Stimulated activated CD4-positive, alpha-beta T cell treated with anti-CD3 and anti-CD28 coated beads, Interleukin-12 subunit alpha, Interleukin-12 subunit beta, amount 100 ng/mL, for 4 hours (primary cell): ENCODE results near the gene ZNF296.

Experiments used
- DNase-seq: peaks from one replicate; pipeline ENCODE4 v3.0.0-alpha.2; 2020

The ZNF296 gene

GRCh38 chr19:45102481-45102880, 26.2 kb upstream of the ZNF296 start:
- DNase-seq, result no peak

GRCh38 chr19:45101806-45102205, 25.5 kb upstream of the ZNF296 start:
- DNase-seq, result no peak

GRCh38 chr19:45100846-45101252, 24.6 kb upstream of the ZNF296 start:
- DNase-seq, result no peak

GRCh38 chr19:45100201-45100600, 23.9 kb upstream of the ZNF296 start:
- no peak for DNase-seq

GRCh38 chr19:45099467-45100191, 23.4 kb upstream of the ZNF296 start:
- DNase-seq, result no peak

GRCh38 chr19:45098521-45099466, 22.5 kb upstream of the ZNF296 start:
- DNase-seq, result no peak

- no peak for DNase-seq
Observed at GRCh38 chr19:45097776-45098520, 21.7 kb upstream of the ZNF296 start.

GRCh38 chr19:45097450-45097775, 21.1 kb upstream of the ZNF296 start:
- DNase-seq, result no peak

- no peak for DNase-seq
Observed at GRCh38 chr19:45096700-45097099, 20.4 kb upstream of the ZNF296 start.

- DNase-seq, result no peak
Observed at GRCh38 chr19:45095496-45096413, 19.5 kb upstream of the ZNF296 start.

GRCh38 chr19:45094707-45095106, 18.4 kb upstream of the ZNF296 start:
- DNase-seq, result no peak

GRCh38 chr19:45094137-45094536, 17.9 kb upstream of the ZNF296 start:
- no peak for DNase-seq

GRCh38 chr19:45092747-45093678, 16.7 kb upstream of the ZNF296 start, which contains the start of gene PPP1R37:
Gene PPP1R37 (plus strand): TSS chr19:45093179. CDS start chr19:45093326, 147 bp downstream.
- peak; percentile 86 for DNase-seq

GRCh38 chr19:45091031-45091923, 15.0 kb upstream of the ZNF296 start:
- DNase-seq, result peak; percentile 97

GRCh38 chr19:45090606-45091005, 14.3 kb upstream of the ZNF296 start:
- no peak for DNase-seq

GRCh38 chr19:45090034-45090433, 13.8 kb upstream of the ZNF296 start:
- no peak for DNase-seq

GRCh38 chr19:45087531-45087930, 11.3 kb upstream of the ZNF296 start:
- DNase-seq, result no peak

- DNase-seq, result no peak
Observed at GRCh38 chr19:45086480-45086879, 10.2 kb upstream of the ZNF296 start.

GRCh38 chr19:45082170-45082569, 5.9 kb upstream of the ZNF296 start:
- DNase-seq, result no peak

- no peak for DNase-seq
Observed at GRCh38 chr19:45079911-45080370, 3.7 kb upstream of the ZNF296 start.
